ENCODE measurements around the gene PCSK2. TPM values are rescaled to one million over a fixed set of nuclear protein-coding genes. Genes with fewer than 3 reads are reported as not detected.

Gene PCSK2
- total and polyA plus RNA-seq, 2 of the 8 experiments (the other 6 are each of a cell fraction or from before 2014, with no cell fraction given), result 1.9 to 4.2 TPM

GRCh38 chr20:17306427-17306826, 79.6 kb downstream of the PCSK2 start (continued):
- TF ChIP-seq BRCA1 (IDR thresholded peaks at IDR 0.05; ENCODE audit: low read depth, low read length), result no peak
- no peak for TF ChIP-seq TEAD4 (IDR thresholded peaks at IDR 0.05; ENCODE audit: low read depth, low read length)
- TF ChIP-seq CBX8 (IDR thresholded peaks at IDR 0.05; ENCODE audit: borderline replicate concordance, low read depth, low read length), result no peak
- no peak for TF ChIP-seq CEBPB (IDR thresholded peaks at IDR 0.05; ENCODE audit: low read depth, low read length)
- no peak for TF ChIP-seq KDM5A (IDR thresholded peaks at IDR 0.05; ENCODE audit: low read length)

Data from H1 (cell line).